GM18861 (cell line): Measurements from ENCODE around the gene MBOAT7.
"Not testable (repeated sequence)": the region's sequence is repeated elsewhere in the genome, so short reads cannot be mapped to it uniquely, and the experiment has no call there.

Experiments used
- ATAC-seq: cut with Tn5 transposase; IDR thresholded peaks from one replicate; pipeline ENCODE4 v1.9.1; 2021; ENCODE audit not compliant: unreplicated experiment

Gene MBOAT7

DNA sequence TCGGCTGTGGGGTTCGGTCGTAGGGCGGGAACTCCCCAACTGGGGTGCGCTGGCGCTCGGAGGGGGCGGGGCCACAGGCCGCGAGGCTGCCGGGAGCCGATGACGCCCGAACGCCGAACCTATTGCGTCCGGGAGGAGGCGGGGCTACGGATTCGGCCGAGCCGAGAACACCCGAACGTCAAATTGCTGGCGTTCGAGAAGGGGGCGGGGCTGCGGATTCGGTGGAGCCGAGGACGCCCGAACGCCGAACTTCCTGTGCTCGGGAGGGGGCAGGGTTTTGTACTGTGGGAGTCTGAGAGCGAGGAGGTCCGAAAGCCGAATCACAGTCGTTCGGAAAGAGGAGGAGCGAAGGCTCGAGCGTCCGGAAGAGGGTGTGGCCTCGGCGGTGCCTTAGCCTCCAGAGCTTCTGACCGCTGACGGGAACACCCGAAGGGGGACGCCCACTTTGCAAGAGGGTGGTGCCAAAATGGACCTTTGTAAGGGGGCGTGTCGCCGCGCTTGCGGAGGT, 1.2 kb upstream of the MBOAT7 start:
- ATAC-seq = peak; percentile 37

DNA sequence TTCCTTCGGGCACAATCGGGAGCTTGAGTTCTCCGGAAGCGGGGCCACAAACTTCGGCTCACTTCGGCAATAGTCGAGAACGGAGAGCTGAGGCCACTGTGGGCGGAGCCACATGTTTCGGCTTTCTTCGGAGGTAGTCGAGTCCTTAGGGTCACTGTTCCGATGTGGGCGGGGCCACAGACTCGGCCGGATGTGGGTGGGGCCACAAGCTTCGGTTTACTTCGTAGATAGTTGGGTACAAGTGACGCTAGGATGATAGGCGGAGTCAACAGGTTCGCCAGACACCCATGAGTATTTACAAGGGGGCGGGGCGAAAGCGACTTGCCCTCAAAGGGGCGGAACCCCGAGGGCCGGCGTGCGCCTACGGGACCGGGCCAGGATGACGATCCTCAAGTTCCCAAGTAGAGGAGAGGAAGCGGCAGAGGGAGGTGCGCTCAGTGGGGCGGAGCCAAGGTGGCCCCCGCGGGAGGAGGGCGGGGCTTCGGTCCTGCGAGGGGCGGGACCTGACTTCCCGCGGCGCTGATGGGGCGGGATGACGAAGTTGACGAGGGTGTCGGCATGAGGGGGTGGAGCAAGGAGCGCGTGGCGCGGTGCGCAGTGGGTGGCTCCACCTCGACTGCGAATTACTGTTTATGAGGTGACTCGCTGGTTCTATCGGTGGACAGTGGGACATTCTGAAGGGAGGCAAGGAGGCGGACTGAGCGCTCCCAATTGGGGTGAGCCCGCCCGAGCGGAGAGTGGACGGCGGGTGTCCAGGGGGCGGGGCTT, 539 bp upstream of the MBOAT7 start:
- ATAC-seq = peak; percentile 39

- ATAC-seq = no peak
Measured at GRCh38 chr19:54188215-54188871, 1.0 kb downstream of the MBOAT7 start.

DNA sequence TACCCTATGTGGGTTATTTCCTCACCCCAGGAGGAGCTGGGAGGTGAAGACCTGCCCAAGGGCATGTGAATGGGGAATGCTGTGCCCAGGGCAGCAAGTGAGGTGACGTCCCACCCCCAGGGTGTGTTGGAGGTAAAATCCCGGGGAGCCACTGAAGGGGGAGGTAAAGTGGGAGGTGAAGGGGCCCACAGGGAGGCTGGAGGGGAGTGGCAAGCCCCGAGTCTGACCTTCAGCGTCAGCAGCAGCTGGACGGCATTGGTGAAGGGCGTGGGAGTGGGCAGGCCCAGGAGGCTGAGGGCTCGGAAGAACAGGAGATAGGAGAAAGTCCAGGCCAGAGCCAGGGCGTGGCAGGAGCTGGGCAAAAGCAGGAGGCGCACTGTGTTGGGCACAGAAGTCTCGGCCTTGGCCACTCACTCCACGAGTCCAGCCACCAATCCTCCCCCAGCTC, 2.4 kb downstream of the MBOAT7 start:
- no peak for ATAC-seq

GRCh38 chr19:54186351-54186750, 3.0 kb downstream of the MBOAT7 start:
- no peak for ATAC-seq

DNA sequence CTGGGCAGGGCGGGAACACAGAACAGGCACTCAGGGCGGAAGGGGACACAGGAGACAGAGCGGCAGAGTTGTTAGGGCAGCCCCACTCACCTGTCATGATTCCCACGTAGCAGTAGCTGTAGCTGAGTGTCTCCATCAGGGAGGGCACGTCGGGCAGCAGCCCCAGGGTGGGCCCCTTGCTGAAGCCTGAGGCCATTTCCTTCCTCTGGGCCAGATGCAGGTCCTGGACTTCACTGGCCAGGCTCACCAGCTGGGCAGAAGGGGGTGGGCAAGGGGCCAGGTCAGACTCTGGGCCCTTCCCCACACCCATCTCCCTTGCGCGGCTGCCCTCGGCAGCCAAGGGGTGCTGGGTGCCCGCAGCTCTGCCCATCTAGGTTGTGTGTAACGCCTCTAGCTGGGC, 5.9 kb downstream of the MBOAT7 start:
- ATAC-seq = no peak

- ATAC-seq = not testable (repeated sequence)
Measured at GRCh38 chr19:54181894-54182293, 7.5 kb downstream of the MBOAT7 start.

- no peak for ATAC-seq
Measured at GRCh38 chr19:54180691-54181091, 8.7 kb downstream of the MBOAT7 start.

DNA sequence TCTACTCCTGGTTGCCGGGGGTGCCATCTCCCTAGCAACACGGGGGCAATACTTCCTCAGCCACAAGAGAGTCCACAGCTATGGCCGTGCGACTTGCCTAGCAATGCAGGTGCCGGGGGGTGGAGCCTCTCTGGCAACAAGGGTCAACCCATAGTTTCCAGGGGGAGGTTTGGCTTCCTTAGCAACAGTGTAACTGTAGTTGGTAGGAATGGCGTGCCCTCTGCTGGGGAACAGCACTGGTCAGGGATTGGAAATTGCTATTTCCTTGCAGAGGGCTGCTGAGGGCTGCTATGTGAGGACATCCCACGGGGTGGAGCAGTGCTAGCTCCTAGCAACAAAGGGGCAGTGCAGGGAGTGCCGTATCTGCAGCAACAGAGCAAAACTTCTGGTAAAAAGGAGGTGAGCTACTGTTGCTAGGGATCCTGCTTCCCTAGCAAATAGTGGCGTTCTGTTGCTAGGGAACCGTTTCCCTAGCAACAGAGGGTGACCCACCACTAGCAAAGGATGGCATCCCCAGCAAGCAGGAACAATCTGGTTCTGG, 9.4 kb downstream of the MBOAT7 start:
- ATAC-seq = no peak

DNA sequence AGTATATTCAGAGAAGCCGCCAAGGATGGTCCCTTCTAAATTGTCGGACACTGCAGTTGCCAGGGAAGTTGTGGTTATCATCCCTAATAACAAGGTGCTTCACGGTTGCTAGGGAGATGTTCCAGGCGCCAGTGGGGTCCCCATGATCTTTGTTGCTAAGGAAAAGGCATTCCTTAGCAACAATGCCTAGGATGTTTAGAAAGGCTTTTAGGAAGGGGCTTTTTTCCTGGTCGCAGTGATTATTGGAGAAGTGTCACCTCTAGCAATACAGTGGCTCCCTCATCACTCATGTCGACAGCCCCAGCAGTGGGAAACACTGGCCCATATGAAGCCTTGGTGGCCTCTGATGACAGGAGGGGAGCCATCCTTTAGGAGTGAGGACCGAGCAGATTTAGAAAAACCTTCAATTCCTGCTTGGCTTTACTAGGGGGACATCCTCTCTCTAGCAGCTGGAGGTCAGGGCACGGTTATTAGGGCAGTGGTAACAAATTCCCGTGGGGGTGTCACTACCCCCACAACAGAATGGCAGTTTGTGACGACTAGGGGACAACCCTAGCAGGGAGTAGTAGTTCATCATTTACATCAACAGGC, 10.0 kb downstream of the MBOAT7 start:
- ATAC-seq = no peak

DNA sequence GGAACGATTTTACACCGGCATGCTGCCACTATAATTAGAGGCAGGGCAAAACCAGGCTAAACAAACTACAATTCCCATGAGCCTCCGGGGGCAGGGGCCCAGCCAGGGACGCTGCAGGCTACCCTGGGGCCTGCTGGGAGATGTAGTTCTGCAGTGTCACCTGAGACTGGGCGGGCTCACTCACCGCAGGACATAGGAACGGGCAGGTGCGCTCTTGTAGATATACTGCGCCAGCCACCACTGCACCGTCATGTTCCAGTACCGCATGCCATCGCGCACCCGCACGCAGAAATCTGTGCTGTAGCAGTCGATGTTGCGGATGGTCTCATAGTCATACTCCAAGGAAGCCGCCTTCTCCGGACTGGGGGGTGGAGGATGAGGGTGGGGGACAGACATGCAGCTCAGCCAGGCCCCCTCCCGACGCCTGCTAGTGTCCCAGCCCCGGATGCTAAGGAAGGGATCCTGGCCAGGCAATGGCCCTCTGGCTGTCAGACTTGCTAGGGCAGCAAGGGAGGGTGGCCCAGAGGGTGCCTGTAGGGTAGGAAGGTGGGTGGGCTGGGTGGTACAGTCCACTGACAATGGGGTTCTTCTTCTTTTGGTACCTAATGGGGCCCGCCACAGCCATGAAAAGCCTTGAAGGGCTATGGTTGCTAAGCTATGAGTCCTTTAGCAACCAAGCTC, 10.7 kb downstream of the MBOAT7 start:
- no peak for ATAC-seq

DNA sequence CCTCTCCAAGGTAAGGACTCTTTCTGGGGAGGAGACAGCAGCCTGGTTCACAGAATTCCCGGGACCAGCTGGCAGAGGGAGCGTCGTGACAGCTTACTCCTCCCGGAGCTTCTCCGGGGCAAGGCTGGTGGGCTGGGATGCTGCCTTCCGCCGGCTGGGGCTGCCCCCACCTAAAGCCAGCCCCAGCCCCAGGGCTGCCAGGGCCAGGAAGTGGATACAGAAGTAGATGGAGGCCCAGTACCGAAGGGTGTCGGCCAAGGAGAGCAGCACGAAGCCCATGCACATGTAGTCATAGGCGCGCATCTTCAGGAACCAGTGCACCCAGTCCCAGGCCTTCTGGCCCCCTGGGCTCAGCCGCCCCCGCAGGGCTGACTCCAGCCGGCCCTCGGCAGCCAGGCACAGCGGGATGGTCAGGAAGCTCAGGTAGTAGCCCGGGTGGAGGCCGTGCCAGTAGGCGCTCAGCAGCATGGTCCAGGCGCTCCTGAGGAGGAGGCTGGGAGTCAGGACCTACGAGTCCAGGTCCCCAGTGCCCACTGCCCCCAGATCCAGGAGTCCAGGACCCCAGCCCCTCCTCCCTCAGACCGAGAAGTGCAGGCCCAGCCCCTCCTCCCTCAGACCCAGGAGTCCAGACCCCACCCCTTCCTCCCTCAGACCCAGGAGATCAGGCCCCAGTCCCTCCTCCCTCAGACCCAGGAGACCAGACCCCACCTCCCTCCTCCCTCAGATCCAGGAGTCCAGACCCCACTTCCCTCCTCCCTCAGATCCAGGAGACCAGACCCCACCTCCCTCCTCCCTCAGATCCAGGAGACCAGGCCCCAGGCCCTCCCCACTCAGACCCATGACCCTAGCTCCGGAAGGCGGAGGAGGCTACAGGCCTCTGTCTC, 15.2 kb downstream of the MBOAT7 start:
- ATAC-seq = no peak

DNA sequence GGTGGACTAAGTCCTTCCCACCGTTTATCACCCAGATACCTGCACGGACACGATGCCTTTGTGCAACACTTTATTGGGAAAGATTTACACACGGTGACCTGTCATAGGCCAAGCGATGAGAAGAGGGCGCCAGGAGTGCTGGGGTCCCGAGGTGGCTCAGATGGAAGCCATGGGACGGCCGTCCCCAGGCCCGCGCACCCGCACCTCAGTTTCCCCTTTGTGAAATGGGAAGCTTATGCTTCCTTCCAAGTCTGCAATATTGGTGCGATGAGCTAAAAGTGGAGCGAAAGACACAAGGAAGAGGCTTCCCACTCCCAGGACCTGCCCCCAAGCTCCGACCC, 16.1 kb downstream of the MBOAT7 start:
- ATAC-seq = no peak

DNA sequence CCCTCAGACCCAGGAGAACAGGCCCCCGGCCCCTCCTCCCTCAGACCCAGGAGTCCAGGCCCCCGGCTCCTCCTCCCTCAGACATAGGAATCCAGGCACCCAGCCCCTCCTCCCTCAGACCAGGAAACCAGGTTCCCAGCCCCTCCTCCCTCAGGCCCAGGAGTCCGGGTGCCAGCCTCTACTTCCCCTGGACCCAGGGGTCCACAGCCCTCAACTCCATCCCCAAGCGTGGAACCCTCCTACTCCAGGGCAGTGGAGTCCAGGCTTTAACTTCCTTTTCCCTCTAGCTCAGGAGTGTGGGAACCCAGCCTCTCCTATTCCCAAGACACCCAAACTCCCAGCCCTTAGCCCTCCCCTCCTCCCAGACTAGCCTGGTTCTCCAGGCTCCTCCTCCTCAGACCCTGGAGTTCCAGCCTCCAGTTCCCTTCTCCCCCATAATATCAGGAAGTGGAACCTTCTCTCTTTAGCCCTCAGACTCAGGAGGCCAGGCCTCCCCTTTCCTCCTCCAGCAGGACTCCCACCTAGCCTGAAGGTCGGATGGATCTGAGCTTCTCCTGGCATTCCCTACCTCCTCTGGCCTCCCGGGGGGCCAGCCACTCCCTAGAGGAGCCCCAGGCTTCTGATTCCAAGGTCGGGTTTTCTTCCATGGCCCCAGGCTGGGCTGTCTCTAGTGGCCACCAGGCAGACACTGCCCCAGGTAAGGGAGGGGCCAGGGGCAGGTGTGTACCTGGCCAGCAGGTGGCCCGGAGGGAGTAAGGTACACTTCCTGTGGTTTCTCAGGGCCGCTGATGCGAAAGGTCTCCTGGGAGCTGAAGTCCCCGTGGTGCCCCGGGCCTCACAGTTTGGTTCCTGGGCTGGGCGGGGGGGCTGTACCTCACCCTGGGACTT, 16.7 kb downstream of the MBOAT7 start, which contains the start of gene TMC4:
TSS of gene TMC4 (minus strand) at position 690 of the 888 bp plus-strand sequence. CDS start at position 647, 43 bp downstream.
- ATAC-seq = no peak

GRCh38 chr19:54171736-54172431, 17.5 kb downstream of the MBOAT7 start:
- not testable (repeated sequence) for ATAC-seq

GRCh38 chr19:54169149-54169740, 20.1 kb downstream of the MBOAT7 start:
- ATAC-seq = no peak

GRCh38 chr19:54168174-54168917, 21.0 kb downstream of the MBOAT7 start:
- ATAC-seq = no peak
